22Rv1 (cell line): ENCODE results near the gene SERPINA3.

Source experiments
- H3K27ac ChIP-seq: fragments of 450-650 bp; 2 replicates; pipeline ENCODE4 v1.5.1; 2017
- CTCF ChIP-seq: fragments of 450-650 bp; IDR thresholded peaks from 2 replicates; pipeline ENCODE4 v1.5.1; 2017; ENCODE audit warnings: mild to moderate bottlenecking
- ZFX ChIP-seq: fragments of 450-650 bp; IDR thresholded peaks from 2 replicates; pipeline ENCODE4 v1.6.1; 2017; ENCODE audit warnings: antibody characterized with exemption, borderline replicate concordance

The SERPINA3 gene

GRCh38 chr14:94650806-94651805, 38.9 kb downstream of the SERPINA3 start:
- TF ChIP-seq CTCF = no peak
- TF ChIP-seq ZFX = no peak
- H3K27ac ChIP-seq = no peak overlapping the region

DNA sequence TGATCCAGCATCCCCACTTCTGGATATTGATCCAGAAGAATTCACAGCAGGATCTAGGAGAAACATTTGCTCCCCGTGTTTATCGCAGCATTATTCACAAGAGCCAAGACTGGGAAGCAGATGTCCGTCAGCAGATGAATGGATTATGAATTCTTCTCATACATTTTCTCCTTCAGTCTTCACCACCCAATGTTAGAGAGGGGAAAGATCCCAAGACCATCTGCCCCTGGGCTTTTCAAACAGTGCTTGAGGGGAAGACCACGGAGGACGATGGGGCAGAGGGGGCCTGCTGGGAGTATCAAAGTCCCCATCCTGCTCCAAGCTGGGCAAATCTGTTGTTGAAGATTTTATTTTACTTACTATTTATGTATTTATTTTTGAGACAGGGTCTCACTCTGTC, 41.1 kb downstream of the SERPINA3 start:
- no peak overlapping the region for H3K27ac ChIP-seq
- TF ChIP-seq ZFX (no peak), CTCF (no peak)

DNA sequence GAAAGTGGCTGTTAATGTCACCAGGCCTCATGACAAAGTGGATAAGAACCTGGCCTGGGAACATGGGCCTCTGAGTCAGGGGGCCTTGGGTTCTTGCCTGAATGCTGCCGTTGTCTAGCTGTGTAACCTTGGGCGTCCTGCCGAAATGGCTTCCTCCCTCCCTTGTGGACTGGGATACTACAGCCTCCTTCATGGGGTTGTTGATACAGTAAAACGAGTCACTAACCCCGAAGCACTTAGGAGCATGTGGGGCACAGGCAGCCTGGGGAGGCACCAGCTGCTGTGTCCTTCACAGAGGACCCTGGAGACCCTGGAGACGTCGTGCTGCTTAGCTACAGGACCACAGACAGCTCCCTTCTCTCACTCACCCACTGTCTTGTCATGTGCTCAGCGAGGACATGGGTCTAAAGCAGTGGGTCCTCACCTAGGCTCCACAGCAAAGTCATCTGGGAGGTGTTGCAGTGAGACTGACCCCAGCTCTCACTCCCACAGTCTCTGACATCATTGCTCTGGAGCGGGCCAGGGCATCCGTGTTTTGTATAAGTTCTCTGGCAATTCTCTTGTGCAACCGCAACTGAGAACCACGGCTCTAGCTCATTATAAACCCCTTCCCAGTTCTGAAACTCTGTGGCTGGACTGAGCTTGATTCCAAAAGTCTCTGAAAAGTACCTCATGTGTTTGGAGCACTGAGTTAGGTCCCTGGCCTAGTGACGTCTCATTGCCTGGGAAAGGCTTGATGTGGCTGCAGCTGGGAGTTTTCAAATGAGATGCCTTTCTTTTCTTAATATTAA, 42.1 kb downstream of the SERPINA3 start:
- TF ChIP-seq ZFX = no peak
- no peak for TF ChIP-seq CTCF
- H3K27ac ChIP-seq = no peak overlapping the region

- H3K27ac ChIP-seq = no peak overlapping the region
- TF ChIP-seq ZFX (no peak), CTCF (no peak)
Measured at GRCh38 chr14:94655169-94655710, 43.0 kb downstream of the SERPINA3 start.

- no peak overlapping the region for H3K27ac ChIP-seq
Measured at GRCh38 chr14:94656043-94656442, 43.9 kb downstream of the SERPINA3 start.

GRCh38 chr14:94659256-94659655, 47.1 kb downstream of the SERPINA3 start:
- no peak overlapping the region for H3K27ac ChIP-seq
- TF ChIP-seq CTCF = no peak
- TF ChIP-seq ZFX = no peak

More at GRCh38 chr14:94656043-94656442, 43.9 kb downstream of the SERPINA3 start:
- TF ChIP-seq ZFX (no peak), CTCF (no peak)
